HG03575 (cell line): ENCODE measurements around the gene COL23A1.

Experiments
- ATAC-seq: cut with Tn5 transposase; IDR thresholded peaks from one replicate; pipeline ENCODE4 v1.9.1; 2021; ENCODE audit not compliant: unreplicated experiment, insufficient number of reproducible peaks, low FRiP score; ENCODE audit errors: extremely low read depth

COL23A1 gene

GRCh38 chr5:178454821-178455479 lies 135.2 kb downstream of the COL23A1 start:
- ATAC-seq: no peak

GRCh38 chr5:178454303-178454702 lies 135.9 kb downstream of the COL23A1 start:
- ATAC-seq: no peak

- no peak for ATAC-seq
Observed at GRCh38 chr5:178453224-178453623, 137.0 kb downstream of the COL23A1 start.

GRCh38 chr5:178450121-178451028 lies 139.8 kb downstream of the COL23A1 start:
- no peak for ATAC-seq

GRCh38 chr5:178449163-178450070 lies 140.8 kb downstream of the COL23A1 start:
- ATAC-seq: no peak

GRCh38 chr5:178445534-178445933 lies 144.7 kb downstream of the COL23A1 start:
- no peak for ATAC-seq

GRCh38 chr5:178442405-178443257 lies 147.6 kb downstream of the COL23A1 start:
- ATAC-seq: no peak

- ATAC-seq: no peak
Observed at GRCh38 chr5:178441486-178442270, 148.5 kb downstream of the COL23A1 start.

GRCh38 chr5:178440181-178440580 lies 150.0 kb downstream of the COL23A1 start:
- no peak for ATAC-seq

- no peak for ATAC-seq
Observed at GRCh38 chr5:178439493-178440180, 150.6 kb downstream of the COL23A1 start.

- ATAC-seq: no peak
Observed at GRCh38 chr5:178438796-178439195, 151.4 kb downstream of the COL23A1 start.

GRCh38 chr5:178437386-178438075 lies 152.7 kb downstream of the COL23A1 start:
- ATAC-seq: no peak

- no peak for ATAC-seq
Observed at GRCh38 chr5:178436326-178436940, 153.8 kb downstream of the COL23A1 start.

GRCh38 chr5:178435321-178436238 lies 154.6 kb downstream of the COL23A1 start:
- no peak for ATAC-seq

GRCh38 chr5:178434851-178435250 lies 155.3 kb downstream of the COL23A1 start:
- no peak for ATAC-seq
